ENCODE results near the gene S1PR4.

S1PR4 gene

GRCh38 chr19:3175781-3176714 lies 2.5 kb upstream of the S1PR4 start:
- H3K4me1 ChIP-seq = peaks cover 49% of the 10 kb centered on the region
- peak overlapping the region; percentile 87 for H3K27ac ChIP-seq
- H3K4me2 ChIP-seq = peak overlapping the region; percentile 86
- H3K9ac ChIP-seq = peak overlapping the region; percentile 68
- peaks cover 8% of the 10 kb centered on the region for H4K20me1 ChIP-seq
- no peaks in the 10 kb centered on the region for H3K27me3 ChIP-seq
- TF ChIP-seq Cebpa-rat (IDR thresholded peaks at IDR 0.05) = no peak
- no peaks in the 10 kb centered on the region for H3K9me3 ChIP-seq
- peaks cover 3% of the 10 kb centered on the region; the same call in 1 of the 2 replicates for H3K36me3 ChIP-seq
- H3K4me3 ChIP-seq = peak overlapping the region; percentile 49; the same call in 1 of the 2 replicates

GRCh38 chr19:3176715-3177501 lies 1.7 kb upstream of the S1PR4 start:
- H3K27ac ChIP-seq = peak overlapping the region; percentile 87
- H3K4me2 ChIP-seq = peak overlapping the region; percentile 86

GRCh38 chr19:3178973-3179738 lies 587 bp downstream of the S1PR4 start:
- Histone ChIP-seq H3K27ac (peak overlapping the region; percentile 99), H3K4me3 (peak overlapping the region; percentile 95), H3K4me1 (peaks cover 57% of the 10 kb centered on the region), H3K4me2 (peak overlapping the region; percentile 99), H3K36me3 (peaks cover 28% of the 10 kb centered on the region), H4K20me1 (peaks cover 39% of the 10 kb centered on the region), H3K9ac (peak overlapping the region; percentile 99), H3K9me3 (no peaks in the 10 kb centered on the region), H3K27me3 (no peaks in the 10 kb centered on the region)
- TF ChIP-seq Cebpa-rat (IDR thresholded peaks at IDR 0.05) = no peak

More at GRCh38 chr19:3176715-3177501, 1.7 kb upstream of the S1PR4 start:
- no peak for TF ChIP-seq Cebpa-rat (IDR thresholded peaks at IDR 0.05)
- Histone ChIP-seq H3K27me3 (no peaks in the 10 kb centered on the region), H4K20me1 (peaks cover 17% of the 10 kb centered on the region), H3K9me3 (no peaks in the 10 kb centered on the region), H3K36me3 (peaks cover 10% of the 10 kb centered on the region; the same call in 1 of the 2 replicates), H3K4me1 (peaks cover 48% of the 10 kb centered on the region), H3K4me3 (peak overlapping the region; percentile 49; the same call in 1 of the 2 replicates), H3K9ac (peak overlapping the region; percentile 68)

GRCh38 chr19:3179739-3180293 lies 1.2 kb downstream of the S1PR4 start:
- Histone ChIP-seq H4K20me1 (peaks cover 46% of the 10 kb centered on the region), H3K27ac (peak overlapping the region; percentile 99), H3K9me3 (no peaks in the 10 kb centered on the region), H3K9ac (peak overlapping the region; percentile 99), H3K4me3 (peak overlapping the region; percentile 95), H3K36me3 (peaks cover 34% of the 10 kb centered on the region), H3K27me3 (no peaks in the 10 kb centered on the region), H3K4me2 (peak overlapping the region; percentile 99), H3K4me1 (peaks cover 64% of the 10 kb centered on the region)
- no peak for TF ChIP-seq Cebpa-rat (IDR thresholded peaks at IDR 0.05)

- Histone ChIP-seq H4K20me1 (peaks cover 82% of the 10 kb centered on the region), H3K9me3 (no peaks in the 10 kb centered on the region), H3K9ac (peak overlapping the region; percentile 25; the same call in 1 of the 2 replicates), H3K4me1 (peaks cover 64% of the 10 kb centered on the region), H3K27me3 (no peaks in the 10 kb centered on the region), H3K4me3 (peak overlapping the region; percentile 98; the same call in 1 of the 2 replicates), H3K27ac (no peak overlapping the region), H3K36me3 (peaks cover 46% of the 10 kb centered on the region), H3K4me2 (peak overlapping the region; percentile 99)
- TF ChIP-seq Cebpa-rat (IDR thresholded peaks at IDR 0.05) = no peak
Measured at GRCh38 chr19:3183721-3184641, 5.4 kb downstream of the S1PR4 start.

- Histone ChIP-seq H3K4me1 (peaks cover 74% of the 10 kb centered on the region), H3K27me3 (no peaks in the 10 kb centered on the region), H3K4me3 (peak overlapping the region; percentile 98), H4K20me1 (peaks cover 91% of the 10 kb centered on the region), H3K9me3 (no peaks in the 10 kb centered on the region), H3K9ac (peak overlapping the region; percentile 97; the same call in 1 of the 2 replicates), H3K4me2 (peak overlapping the region; percentile 99), H3K27ac (peak overlapping the region; percentile 96), H3K36me3 (peaks cover 56% of the 10 kb centered on the region)
- TF ChIP-seq Cebpa-rat (IDR thresholded peaks at IDR 0.05) = no peak
Measured at GRCh38 chr19:3184847-3185460, 6.4 kb downstream of the S1PR4 start.

- Histone ChIP-seq H3K4me2 (peak within 1 kb of the TSS; percentile 99), H3K9me3 (no peaks in the 10 kb centered on the region), H3K36me3 (peaks cover 62% of the 10 kb centered on the region), H3K9ac (peak within 1 kb of the TSS; percentile 97), H3K27ac (peak within 1 kb of the TSS; percentile 96), H4K20me1 (peaks cover 94% of the 10 kb centered on the region), H3K27me3 (no peaks in the 10 kb centered on the region), H3K4me3 (peak within 1 kb of the TSS; percentile 98), H3K4me1 (peaks cover 81% of the 10 kb centered on the region)
- TF ChIP-seq Cebpa-rat (IDR thresholded peaks at IDR 0.05) = no peak
Measured at GRCh38 chr19:3185461-3186159, 7.0 kb downstream of the S1PR4 start, which contains the start of gene NCLN. NCLN (plus strand) TSS chr19:3185930; CDS start chr19:3186031, 101 bp downstream.

All from BLaER1 (cell line).